HepG2 (cell line): ENCODE data around the gene ZNF155. TPM values are rescaled to one million over a fixed set of nuclear protein-coding genes. Genes with fewer than 3 reads are reported as not detected.

Experiments used
- DPF2 ChIP-seq: sonication (generic); formaldehyde crosslinking; IDR thresholded peaks from 2 replicates; pipeline ENCODE4 v1.4.0; 2020; ENCODE audit warnings: mild to moderate bottlenecking, low read depth, missing genetic modification reagents, borderline replicate concordance
- EZH2 ChIP-seq: conservative IDR thresholded peaks from 2 replicates; pipeline ENCODE4 v1.6.1; 2012; ENCODE audit warnings: mild to moderate bottlenecking, low read depth, low read length, moderate library complexity
- GABPA ChIP-seq, 2 experiments: IDR thresholded peaks; 2 replicates each; pipeline ENCODE4 v1.6.1; 2011 to 2016; ENCODE audit warnings: low read depth in 2 of 2, low read length in 1 of 2, missing biosample characterization in 1 of 2, missing genetic modification characterization in 1 of 2
- GLI4 ChIP-seq: sonication (generic); formaldehyde crosslinking; IDR thresholded peaks from 2 replicates; pipeline ENCODE4 v1.5.1; 2020; ENCODE audit warnings: missing genetic modification reagents, mild to moderate bottlenecking, moderate library complexity, borderline replicate concordance
- GMEB1 ChIP-seq: sonication (generic); formaldehyde crosslinking; IDR thresholded peaks from 2 replicates; pipeline ENCODE4 v1.5.1; 2020; ENCODE audit warnings: missing genetic modification reagents, mild to moderate bottlenecking, borderline replicate concordance
- HMGXB3 ChIP-seq: sonication (generic); formaldehyde crosslinking; IDR thresholded peaks from 2 replicates; pipeline ENCODE4 v1.4.0; 2020; ENCODE audit warnings: missing genetic modification reagents, borderline replicate concordance
- MTF2 ChIP-seq: sonication (generic); formaldehyde crosslinking; IDR thresholded peaks from 2 replicates; pipeline ENCODE4 v1.5.0; 2020; ENCODE audit warnings: missing genetic modification reagents, borderline replicate concordance
- NR2F6 ChIP-seq, 2 experiments: IDR thresholded peaks; 2 replicates each; pipeline ENCODE4 v1.6.1; 2016; ENCODE audit warnings: antibody characterized with exemption in 1 of 2, mild to moderate bottlenecking in 1 of 2
- PHF20 ChIP-seq: sonication (generic); formaldehyde crosslinking; IDR thresholded peaks from 2 replicates; pipeline ENCODE4 v1.5.0; 2020; ENCODE audit warnings: mild to moderate bottlenecking, missing genetic modification reagents
- RAD21 ChIP-seq: fragments of 450-650 bp; formaldehyde crosslinking; IDR thresholded peaks from 2 replicates; pipeline ENCODE4 v1.5.0; 2020; ENCODE audit warnings: mild to moderate bottlenecking
- SKI ChIP-seq: fragments of 450-650 bp; IDR thresholded peaks from one replicate; pipeline ENCODE4 v1.6.1; 2018; ENCODE audit warnings: mild to moderate bottlenecking; ENCODE audit not compliant: partially characterized antibody
- SNAPC5 ChIP-seq: sonication (generic); formaldehyde crosslinking; IDR thresholded peaks from 2 replicates; pipeline ENCODE4 v1.8.1; 2023; ENCODE audit warnings: mild to moderate bottlenecking, missing genetic modification reagents, borderline replicate concordance
- TFDP1 ChIP-seq: IDR thresholded peaks from 2 replicates; pipeline ENCODE4 v1.6.1; 2016; ENCODE audit warnings: missing compliant biosample characterization, missing genetic modification reagents, borderline replicate concordance
- ZFP36L1 ChIP-seq: sonication (generic); formaldehyde crosslinking; IDR thresholded peaks from 2 replicates; pipeline ENCODE4 v1.8.0; 2022; ENCODE audit warnings: mild to moderate bottlenecking, missing genetic modification reagents, moderate library complexity
- ZNF619 ChIP-seq: sonication (generic); formaldehyde crosslinking; IDR thresholded peaks from 2 replicates; pipeline ENCODE4 v1.4.0; 2020; ENCODE audit warnings: mild to moderate bottlenecking, missing genetic modification reagents
- ZNF691 ChIP-seq: sonication (generic); formaldehyde crosslinking; IDR thresholded peaks from 2 replicates; pipeline ENCODE4 v1.4.0; 2020; ENCODE audit warnings: missing genetic modification reagents, low read depth, mild to moderate bottlenecking, borderline replicate concordance
- polyA plus RNA-seq, 8 experiments: library from polyadenylated mRNA; depleted of rRNA in 3 of 8; stranded (reverse) in 7 of 8; unstranded in 1 of 8; fragments of >200 nt; fragmentation: Illumina TruSeq in 4 of 8; extraction: Trizol in 4 of 8; gene quantifications; 2 replicates each; pipeline versions ENCODE4 v1.2.1 to v1.2.3, GENCODE V29; 2011 to 2016; ENCODE audit warnings: low read depth in 4 of 8, missing spikeins in 1 of 8, mixed read lengths in 1 of 8; ENCODE audit not compliant: insufficient read depth in 1 of 8
- total RNA-seq, 5 experiments: library from RNA; depleted of rRNA; stranded (reverse); fragments of >200 nt; fragmentation: Illumina TruSeq; extraction: Trizol; gene quantifications; 2 replicates each; pipeline ENCODE4 v1.2.3, GENCODE V29; 2016; ENCODE audit warnings: low read depth in 1 of 5

ZNF155 gene
- total and polyA plus RNA-seq, 2 of the 13 experiments (the other 11 are each of a cell fraction or from before 2014, with no cell fraction given), result 2.5 to 3.6 TPM

- 0 out of 2 replicates have a peak, but pooled peaks have one; percentile 33 for TF ChIP-seq HMGXB3 (CRISPR knock-in tag)
- TF ChIP-seq GABPA (IDR thresholded peaks at IDR 0.05; ENCODE audit: low read depth, low read length), result peak; percentile 89
- peak; percentile 99 for TF ChIP-seq GABPA (CRISPR knock-in tag; IDR thresholded peaks at IDR 0.05; ENCODE audit: low read depth)
- TF ChIP-seq TFDP1 (CRISPR knock-in tag), result peak; percentile 89; the same call in 1 of the 2 replicates
- no peak for TF ChIP-seq EZH2
- TF ChIP-seq SKI, result peak; percentile 12
- TF ChIP-seq MTF2 (CRISPR knock-in tag), result no peak; the same call in 1 of the 2 replicates
- TF ChIP-seq ZNF619 (CRISPR knock-in tag), result no peak
- no peak for TF ChIP-seq ZFP36L1 (CRISPR knock-in tag)
- TF ChIP-seq PHF20 (CRISPR knock-in tag), result peak; percentile 80
- no peak for TF ChIP-seq NR2F6 (IDR thresholded peaks at IDR 0.05)
- TF ChIP-seq NR2F6 (CRISPR knock-in tag; IDR thresholded peaks at IDR 0.05), result no peak
- TF ChIP-seq SNAPC5 (CRISPR knock-in tag), result 0 out of 2 replicates have a peak, but pooled peaks have one; percentile 70
- no peak for TF ChIP-seq GLI4 (CRISPR knock-in tag)
- TF ChIP-seq ZNF691, result no peak
- TF ChIP-seq RAD21, result 0 out of 2 replicates have a peak, but pooled peaks have one; percentile 3
- TF ChIP-seq GMEB1 (CRISPR knock-in tag), result peak; percentile 63; the same call in 1 of the 2 replicates
- TF ChIP-seq DPF2 (CRISPR knock-in tag), result no peak
These were observed 48.8 kb upstream of the ZNF155 start, which contains the start of gene ZNF45 (continued) for GRCh38 chr19:43934985-43935708.
